CD4-positive, alpha-beta T cell treated with Interleukin-21 for 1 hour (primary cell): Measurements from ENCODE around the gene TTC28.

ENCODE experiments used
- DNase-seq: peaks from one replicate; pipeline ENCODE4 v3.0.0-alpha.2; 2020

Gene TTC28

GRCh38 chr22:28031383-28031922 lies 648.2 kb downstream of the TTC28 start:
- no peak for DNase-seq

DNA sequence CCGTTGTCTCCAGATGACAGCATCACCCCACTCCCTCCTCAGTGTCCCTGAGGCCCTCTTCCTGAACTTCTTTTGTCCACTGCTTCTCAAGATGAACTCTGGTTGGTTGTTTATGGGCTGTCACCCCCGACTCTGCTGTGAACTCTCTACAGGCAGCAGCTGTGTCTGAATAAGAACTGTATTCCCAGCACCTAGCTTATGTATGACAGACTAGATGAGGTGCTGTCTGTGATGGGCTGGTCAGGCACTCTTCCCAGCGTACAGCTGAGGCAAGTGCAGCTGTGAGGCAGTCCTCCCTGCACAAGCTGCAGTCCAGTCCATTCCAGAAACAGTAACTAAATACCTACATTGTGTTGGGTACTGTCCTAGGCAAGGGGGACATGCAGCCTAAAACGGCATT lies 649.2 kb downstream of the TTC28 start:
- no peak for DNase-seq

DNA sequence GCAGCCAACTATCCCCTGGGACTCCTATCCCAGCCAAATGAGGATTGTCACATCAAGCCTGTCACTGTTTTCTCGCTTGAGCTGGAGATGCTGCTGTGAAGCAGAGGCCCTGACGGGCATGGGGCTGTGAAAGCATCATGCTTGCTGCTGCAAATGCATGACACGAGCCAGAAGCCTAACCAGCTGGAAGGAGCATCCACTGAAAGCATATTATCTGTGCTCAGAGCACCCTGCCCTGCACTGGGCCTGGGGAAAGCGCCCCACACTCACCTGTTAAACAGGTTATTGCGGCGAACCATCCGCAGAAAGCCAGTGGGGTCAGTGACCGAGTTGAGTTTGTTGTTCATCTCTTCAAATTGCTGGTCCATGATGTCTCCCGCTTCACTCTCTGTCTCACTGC lies 649.7 kb downstream of the TTC28 start:
- DNase-seq: no peak

DNA sequence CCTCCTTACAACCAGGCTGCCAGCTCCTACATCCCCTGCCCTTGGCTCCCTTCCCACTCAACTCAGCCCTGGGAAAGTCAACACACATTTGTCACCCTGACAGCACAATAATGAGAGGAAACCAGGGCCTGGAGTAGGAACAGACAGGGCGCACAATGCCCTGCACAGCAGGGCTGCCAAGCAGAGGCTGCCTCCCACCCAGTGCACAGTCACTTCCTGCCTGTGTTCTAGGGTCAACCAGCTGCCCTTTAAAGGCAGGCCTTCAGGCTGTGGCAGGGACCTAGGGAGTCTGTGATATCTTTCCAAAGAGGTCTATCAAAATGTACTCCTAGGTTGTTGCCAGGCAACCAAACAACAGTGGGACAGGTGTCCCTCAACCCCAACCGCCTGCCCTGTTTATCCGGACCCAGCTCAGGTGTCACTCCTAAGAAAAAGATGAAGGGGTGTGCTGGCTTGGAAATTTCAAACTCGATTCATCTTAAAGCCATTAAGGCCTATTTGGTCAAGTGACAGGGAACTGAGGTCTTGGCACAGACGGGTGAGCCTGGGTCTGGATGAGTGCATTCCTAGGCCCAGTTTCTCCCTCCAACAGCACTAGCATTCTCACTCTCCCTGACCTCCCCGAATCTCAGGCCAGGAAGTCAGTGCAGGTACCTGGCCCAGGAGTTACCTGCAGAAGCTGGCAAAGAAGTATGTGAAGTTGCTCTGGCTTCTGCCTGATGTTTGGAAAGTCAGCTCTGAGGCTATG lies 650.3 kb downstream of the TTC28 start:
- DNase-seq: no peak

GRCh38 chr22:28027453-28028448 lies 651.9 kb downstream of the TTC28 start:
- no peak for DNase-seq

GRCh38 chr22:28025866-28026575 lies 653.6 kb downstream of the TTC28 start:
- no peak for DNase-seq

DNA sequence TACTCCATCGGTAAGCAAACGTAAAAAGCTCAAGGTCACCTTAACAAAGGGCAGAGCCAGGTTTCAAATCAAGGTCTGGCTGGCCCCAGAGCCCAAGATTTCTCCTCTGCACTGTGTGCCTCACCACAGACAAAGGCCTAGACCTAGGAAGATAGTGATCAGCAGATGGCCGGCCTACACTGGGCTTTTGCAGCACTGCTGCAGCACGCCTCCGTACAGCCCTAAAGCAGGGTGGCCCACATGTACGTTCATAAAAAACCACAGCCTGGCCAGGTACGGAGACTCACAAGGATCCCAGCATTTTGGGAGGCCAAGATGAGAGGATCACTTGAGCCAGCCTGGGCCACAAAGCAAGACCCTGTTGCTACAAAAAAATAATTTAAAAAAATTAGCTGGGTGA lies 654.3 kb downstream of the TTC28 start:
- no peak for DNase-seq

DNA sequence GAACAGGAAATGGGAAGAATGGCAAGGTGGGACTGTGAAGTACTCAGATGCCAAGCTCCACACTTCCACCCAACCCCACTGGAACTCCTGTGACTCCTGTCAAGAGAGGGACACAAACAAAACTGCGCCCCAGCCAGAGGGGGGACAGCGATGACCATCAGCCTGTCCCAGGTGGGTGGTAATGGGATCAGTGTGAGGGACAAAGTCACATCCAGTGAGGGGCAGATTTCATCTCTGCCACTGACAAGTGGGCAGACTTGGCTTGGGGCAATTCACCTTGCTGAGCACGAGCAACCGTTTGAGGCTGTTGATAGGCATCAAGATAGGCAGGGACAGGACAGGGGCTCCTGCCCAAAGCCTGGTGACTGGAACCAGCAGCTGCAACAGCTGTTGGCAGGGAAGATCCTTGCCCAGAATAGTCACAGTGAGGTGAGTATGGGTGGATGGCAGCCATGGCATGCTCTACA lies 655.2 kb downstream of the TTC28 start:
- DNase-seq: no peak

- DNase-seq: no peak
Measured at GRCh38 chr22:28023774-28024173, 655.9 kb downstream of the TTC28 start.

- no peak for DNase-seq
Measured at GRCh38 chr22:28023036-28023435, 656.6 kb downstream of the TTC28 start.

DNA sequence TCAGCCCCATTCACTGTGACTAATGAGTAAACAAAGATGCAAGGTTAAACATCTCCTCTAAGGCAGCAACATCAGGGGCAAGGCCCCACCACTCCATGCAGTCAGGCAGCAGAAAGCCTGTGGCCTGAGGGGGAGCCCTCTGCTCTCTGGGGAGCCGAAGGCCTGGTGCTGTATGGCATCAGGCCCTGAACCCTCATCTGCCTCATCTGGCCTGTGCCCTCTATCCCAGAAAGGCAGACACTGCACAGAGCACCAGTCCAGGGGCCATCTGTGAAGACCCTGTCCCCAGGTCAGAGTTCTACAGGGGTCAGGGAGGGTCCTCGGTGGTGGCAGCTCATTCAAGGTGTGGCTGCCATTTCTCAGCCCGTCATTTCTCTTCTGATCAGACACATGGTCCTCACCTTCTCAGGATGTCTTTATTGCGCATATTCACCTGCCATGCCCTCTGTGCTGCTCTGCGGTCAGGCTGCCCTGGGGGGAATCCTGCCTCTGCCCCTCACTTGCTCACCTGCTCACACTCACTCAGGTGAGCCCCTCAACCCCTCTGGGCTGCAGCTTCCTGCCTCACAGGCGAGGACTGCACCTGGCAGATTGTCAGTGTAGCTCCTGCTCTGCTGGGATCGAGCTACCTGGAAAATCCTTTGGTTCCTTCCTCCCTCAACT lies 657.5 kb downstream of the TTC28 start:
- DNase-seq: no peak

- no peak for DNase-seq
Measured at GRCh38 chr22:28021116-28021997, 658.3 kb downstream of the TTC28 start.

DNA sequence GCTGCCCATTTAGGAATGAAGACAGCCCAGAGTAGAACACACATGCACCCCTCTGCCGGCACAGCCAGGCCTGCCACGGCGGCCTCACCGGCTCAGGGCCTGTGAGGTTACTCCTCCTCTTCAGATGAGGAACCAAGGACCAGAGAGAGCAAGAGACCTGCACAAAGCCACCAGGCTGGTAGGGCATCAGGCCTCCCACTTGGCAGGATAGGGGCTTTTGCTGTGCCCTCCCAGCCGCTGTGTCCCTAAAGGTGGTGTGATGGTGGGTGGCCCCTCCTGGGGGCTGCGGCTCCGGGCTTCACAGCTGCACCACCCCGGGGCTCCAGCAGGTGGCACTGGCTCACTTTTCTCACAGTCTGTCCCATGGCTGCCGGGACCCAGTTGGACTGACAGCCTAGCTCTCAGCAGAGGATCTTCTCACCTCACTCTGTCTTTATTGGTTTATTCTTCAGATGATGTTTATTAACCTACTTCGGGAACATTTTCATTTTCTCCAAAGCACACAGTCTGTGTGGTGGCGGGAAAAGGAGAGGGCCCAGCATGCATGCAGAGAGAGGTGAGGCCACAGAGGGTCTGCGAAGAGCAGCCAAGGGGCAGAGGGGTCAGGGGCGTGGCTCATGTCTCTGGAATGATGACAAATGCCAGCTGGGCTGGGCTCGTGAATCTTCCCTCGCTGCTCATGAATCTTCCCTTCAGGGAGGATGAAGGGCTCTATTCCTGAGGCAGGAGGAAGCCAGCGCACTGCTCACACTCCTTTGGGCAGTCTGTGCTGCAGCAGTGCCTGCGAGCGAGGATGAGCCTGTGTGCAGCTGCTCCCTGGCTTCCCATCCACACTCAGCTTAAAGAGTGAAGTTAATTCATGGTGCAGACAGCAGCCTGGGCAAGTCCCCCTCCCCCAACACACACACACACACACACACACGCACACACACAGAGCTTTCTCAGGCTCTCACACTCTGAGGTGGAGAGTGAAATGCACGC lies 659.5 kb downstream of the TTC28 start:
- DNase-seq: peak; percentile 47

DNA sequence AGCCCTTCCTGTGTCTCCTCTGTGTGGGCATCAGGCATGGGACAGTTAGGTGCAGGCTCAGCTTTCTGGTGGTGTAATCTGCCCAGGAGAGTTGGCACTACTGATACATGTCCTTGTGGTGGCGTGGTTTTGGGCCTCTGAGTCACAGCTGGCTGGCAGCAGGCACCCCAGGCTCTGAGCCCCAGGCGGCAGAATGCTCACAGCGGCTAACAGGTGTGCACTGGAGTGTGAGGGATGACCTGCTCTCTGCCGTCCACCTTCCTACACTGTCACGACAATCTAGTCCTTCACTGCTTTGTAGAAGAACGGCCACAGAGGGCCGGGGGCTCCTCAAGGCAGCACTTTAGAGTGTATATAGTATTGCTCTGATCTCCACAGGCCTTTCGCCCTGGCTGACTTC lies 660.3 kb downstream of the TTC28 start:
- DNase-seq: no peak

- DNase-seq: no peak
Measured at GRCh38 chr22:28018461-28018927, 661.1 kb downstream of the TTC28 start.

DNA sequence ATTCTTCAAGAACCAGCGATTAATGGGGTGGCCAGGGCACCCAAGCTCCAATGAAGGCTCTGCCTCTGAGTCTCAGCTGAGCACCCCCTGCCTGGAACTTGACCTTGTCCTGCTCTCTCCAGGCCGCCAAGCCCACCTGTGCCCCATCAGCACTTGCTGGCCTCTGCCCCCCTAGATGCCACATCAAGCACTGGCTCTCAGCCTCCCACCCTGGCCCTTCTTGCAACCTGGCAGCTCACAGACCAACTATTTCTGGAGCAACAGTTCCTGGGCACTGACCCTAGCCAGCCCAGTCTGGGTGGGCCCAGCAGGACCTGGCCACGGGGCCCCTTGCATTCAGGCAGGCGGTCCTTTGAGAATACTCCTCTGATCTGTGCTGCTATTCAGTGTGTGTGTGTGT lies 661.8 kb downstream of the TTC28 start:
- DNase-seq: no peak

DNA sequence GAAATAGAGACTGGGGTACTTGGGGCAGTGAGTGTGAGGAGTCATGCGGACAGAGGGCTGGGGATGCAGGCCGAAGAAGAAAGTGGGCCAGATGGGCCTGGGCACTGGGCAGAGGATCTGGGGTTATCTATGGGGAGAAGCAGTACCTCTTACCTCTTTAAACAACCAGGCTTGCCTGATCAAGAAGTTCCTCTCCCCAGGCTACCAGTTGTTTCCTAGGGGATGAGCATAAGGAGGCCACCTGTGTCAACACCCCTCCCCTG lies 662.2 kb downstream of the TTC28 start:
- no peak for DNase-seq

DNA sequence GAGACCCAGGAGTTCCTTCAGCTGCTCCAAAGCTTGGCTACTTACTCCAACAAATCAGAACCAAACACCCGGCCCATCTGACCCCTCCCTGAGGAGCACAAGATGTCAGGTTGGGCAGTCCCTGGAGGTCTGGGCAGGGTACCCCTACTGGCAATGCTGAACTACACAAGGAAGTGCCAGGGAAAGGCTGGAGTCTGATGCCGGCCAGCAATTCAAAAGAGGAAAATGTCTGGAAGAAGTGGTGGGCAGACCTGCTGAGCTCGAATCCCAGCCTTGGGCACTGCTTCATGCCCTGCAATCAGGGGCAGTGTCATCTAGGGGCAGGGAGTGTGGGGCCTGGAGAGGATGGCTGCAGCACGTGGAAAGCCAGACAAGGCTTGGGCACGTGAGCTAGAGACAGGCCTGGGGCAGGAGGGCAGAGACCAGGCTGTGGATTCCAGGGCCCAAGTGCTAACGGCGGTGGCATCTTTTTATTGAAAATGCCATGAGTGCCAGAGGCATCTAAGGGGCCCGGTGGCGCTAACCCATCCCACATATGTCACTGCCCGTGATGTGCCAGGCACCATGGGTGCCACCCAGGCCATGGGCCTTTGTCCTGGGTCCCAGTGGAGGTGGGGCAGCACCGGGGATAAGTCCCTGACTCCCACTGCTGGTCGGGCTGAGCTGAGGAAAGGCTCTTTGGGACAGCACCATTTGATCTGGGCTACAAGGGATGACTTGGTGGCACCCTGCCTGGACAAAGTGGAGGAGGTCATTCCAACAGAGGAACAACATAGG lies 662.7 kb downstream of the TTC28 start:
- DNase-seq: no peak
